AG04449 (cell line): ENCODE data around the gene ANKRD34A.
"Not testable (repeated sequence)": the region's sequence is repeated elsewhere in the genome, so short reads cannot be mapped to it uniquely, and the experiment has no call there.

Experiments
- CTCF ChIA-PET: fragments of 350-600 bp; formaldehyde crosslinking; extraction: SDS; loops from one replicate; lab custom pipeline; 2021; ENCODE audit warnings: antibody characterized with exemption; lab: Yijun Ruan, JAX
- POLR2A ChIA-PET: fragments of 400-600, 350-600 bp; formaldehyde crosslinking; extraction: SDS; loops from one replicate; lab custom pipeline; 2020; ENCODE audit warnings: antibody characterized with exemption, inconsistent platforms; lab: Yijun Ruan, JAX
- DNase-seq: peaks from one replicate; pipeline ENCODE4 v3.0.0-alpha.2; 2010; ENCODE audit warnings: low read depth, low spot score
- H3K4me3 ChIP-seq: 2 replicates; pipeline ENCODE4 v1.5.1; 2011; ENCODE audit warnings: low read depth, mild to moderate bottlenecking, control low read depth, low read length
- CTCF ChIP-seq: IDR thresholded peaks from one replicate; pipeline ENCODE4 v1.5.1; 2011; ENCODE audit warnings: mild to moderate bottlenecking, moderate library complexity, low read length, control low read depth, inconsistent platforms; ENCODE audit not compliant: insufficient read depth; ENCODE audit errors: missing control alignments

ANKRD34A gene

GRCh38 chr1:145927916-145928643 is 36.3 kb downstream of the ANKRD34A start:
- ChIA-PET CTCF (interaction anchor here (0.6 to 3.8 kb wide), 16 partner anchors 9 to 88 kb away, joined by 3 to 33 read pairs (median 5); partner anchors contain the start of genes ANKRD34A, ITGA10, LIX1L and NUDT17), POLR2A (interaction anchor here (0.6 to 1.7 kb wide), 9 partner anchors 9 to 124 kb away, joined by 3 to 8 read pairs (median 4); partner anchors contain the start of genes LIX1L, PEX11B and PIAS3)
- no peak for DNase-seq
- peak overlapping the region; percentile 87 for H3K4me3 ChIP-seq
- no peak for TF ChIP-seq CTCF

GRCh38 chr1:145927063-145927886 is 37.1 kb downstream of the ANKRD34A start, which contains the start of gene RBM8A:
Gene RBM8A (minus strand): TSS chr1:145927484. CDS start chr1:145927426, 58 bp downstream.
- peak within 1 kb of the TSS; percentile 87 for H3K4me3 ChIP-seq
- CTCF ChIA-PET: interaction anchor here (0.5 to 3.8 kb wide), 21 partner anchors 9 to 110 kb away, joined by 3 to 33 read pairs (median 4); partner anchors contain the start of genes ANKRD34A, ITGA10, LIX1L and NUDT17
- POLR2A ChIA-PET: interaction anchor here (0.5 to 1.7 kb wide), 13 partner anchors 8 to 227 kb away, joined by 3 to 8 read pairs (median 3); partner anchors contain the start of genes ANKRD34A, LIX1L, PEX11B and PIAS3
- TF ChIP-seq CTCF: peak; percentile 63
- peak; percentile 92 for DNase-seq

GRCh38 chr1:145926686-145927062 is 37.7 kb downstream of the ANKRD34A start:
- peak overlapping the region; percentile 87 for H3K4me3 ChIP-seq
- ChIA-PET POLR2A (interaction anchor here (0.6 to 1.7 kb wide), 8 partner anchors 8 to 227 kb away, joined by 3 to 8 read pairs (median 4); partner anchors contain the start of genes ANKRD34A, LIX1L, PEX11B and POLR3GL), CTCF (interaction anchor here (0.5 to 3.8 kb wide), 15 partner anchors 10 to 110 kb away, joined by 3 to 33 read pairs (median 5); partner anchors contain the start of genes ITGA10, LIX1L, NUDT17 and PIAS3)
- TF ChIP-seq CTCF: no peak
- DNase-seq: no peak

GRCh38 chr1:145922266-145922665 is 42.1 kb downstream of the ANKRD34A start:
- no peak for DNase-seq
- H3K4me3 ChIP-seq: no peak overlapping the region
- TF ChIP-seq CTCF: no peak
- ChIA-PET CTCF (interaction anchor here (0.9 to 1.8 kb wide), 4 partner anchors 12 to 85 kb away, joined by 3 to 16 read pairs (median 4); partner anchors contain the start of genes ITGA10 and NUDT17), POLR2A (no interaction called here)

- DNase-seq, POLR2A ChIA-PET, H3K4me3 ChIP-seq: not testable (repeated sequence)
- CTCF ChIA-PET: interaction anchor here (2.2 to 2.8 kb wide), 2 partner anchors 10 to 11 kb away, joined by 5 to 16 read pairs; partner anchors contain the start of gene ITGA10
Observed at GRCh38 chr1:145920297-145920696, 44.1 kb downstream of the ANKRD34A start.
